Astrocyte (in vitro differentiated cells and primary cell): ENCODE data around the gene ARTN. TPM values are rescaled to one million over a fixed set of nuclear protein-coding genes. Genes with fewer than 3 reads are reported as not detected.

Experiments
- DNase-seq: peaks from one replicate; pipeline ENCODE4 v3.0.0-alpha.2; 2010; ENCODE audit warnings: low read depth
- FAIRE-seq: peaks from 2 replicates; lab custom pipeline; 2011; peaks lifted over from hg19 to GRCh38; lab: Jason Lieb, UNC
- H2AFZ ChIP-seq: 2 replicates; pipeline ENCODE4 v1.6.0; 2012; ENCODE audit warnings: low read depth, low read length, inconsistent platforms
- H3K27ac ChIP-seq: 2 replicates; pipeline ENCODE4 v1.5.1; 2011; ENCODE audit warnings: low read depth, low read length, inconsistent platforms
- H3K27me3 ChIP-seq: 2 replicates; pipeline ENCODE4 v1.6.0; 2011; ENCODE audit warnings: low read length, inconsistent platforms; ENCODE audit not compliant: insufficient read depth
- H3K36me3 ChIP-seq: 2 replicates; pipeline ENCODE4 v1.5.1; 2011; ENCODE audit warnings: low read length, inconsistent platforms; ENCODE audit not compliant: insufficient read depth
- H3K4me1 ChIP-seq: 2 replicates; pipeline ENCODE4 v1.5.1; 2011; ENCODE audit warnings: low read length, inconsistent platforms; ENCODE audit not compliant: insufficient read depth
- H3K4me2 ChIP-seq: 2 replicates; pipeline ENCODE4 v1.6.0; 2012; ENCODE audit warnings: low read length, inconsistent platforms
- H3K4me3 ChIP-seq: 2 replicates; pipeline ENCODE4 v1.5.1; 2011; ENCODE audit warnings: low read depth, mild to moderate bottlenecking, low read length, inconsistent platforms; ENCODE audit not compliant: insufficient read depth
- H3K79me2 ChIP-seq: 2 replicates; pipeline ENCODE4 v1.6.0; 2012; ENCODE audit warnings: mild to moderate bottlenecking, low read length, inconsistent platforms; ENCODE audit not compliant: insufficient read depth
- H3K9ac ChIP-seq: 2 replicates; pipeline ENCODE4 v1.6.0; 2012; ENCODE audit warnings: mild to moderate bottlenecking, low read length, inconsistent platforms
- H3K9me3 ChIP-seq: 2 replicates; pipeline ENCODE4 v1.5.1; 2012; ENCODE audit warnings: low read depth, mild to moderate bottlenecking, low read length, inconsistent platforms; ENCODE audit not compliant: insufficient read depth
- H4K20me1 ChIP-seq: 2 replicates; pipeline ENCODE4 v1.6.0; 2012; ENCODE audit warnings: low read length, inconsistent platforms; ENCODE audit not compliant: insufficient read depth
- H3K27ac Mint-ChIP-seq: one replicate; pipeline ENCODE4 v1.8.0; 2021; ENCODE audit warnings: mild to moderate bottlenecking, mixed read lengths; ENCODE audit not compliant: unreplicated experiment
- H3K27me3 Mint-ChIP-seq: one replicate; pipeline ENCODE4 v1.8.0; 2021; ENCODE audit warnings: low read depth, mixed read lengths; ENCODE audit not compliant: unreplicated experiment
- H3K36me3 Mint-ChIP-seq: one replicate; pipeline ENCODE4 v1.8.0; 2021; ENCODE audit warnings: low read depth, mixed read lengths; ENCODE audit not compliant: unreplicated experiment
- H3K4me1 Mint-ChIP-seq: one replicate; pipeline ENCODE4 v1.8.0; 2021; ENCODE audit warnings: low read depth, mixed read lengths; ENCODE audit not compliant: unreplicated experiment
- H3K4me3 Mint-ChIP-seq: one replicate; pipeline ENCODE4 v1.8.0; 2021; ENCODE audit warnings: mild to moderate bottlenecking, moderate library complexity, mixed read lengths; ENCODE audit not compliant: unreplicated experiment
- H3K9me3 Mint-ChIP-seq: one replicate; pipeline ENCODE4 v1.8.0; 2021; ENCODE audit warnings: mild to moderate bottlenecking, mixed read lengths; ENCODE audit not compliant: unreplicated experiment
- CTCF ChIP-seq: IDR thresholded peaks from 2 replicates; pipeline ENCODE4 v1.5.1; 2011; ENCODE audit warnings: low read depth, mild to moderate bottlenecking, inconsistent platforms, low read length, moderate library complexity; ENCODE audit not compliant: insufficient read depth
- EZH2 ChIP-seq: IDR thresholded peaks from 2 replicates; pipeline ENCODE4 v1.6.1; 2012; ENCODE audit warnings: mild to moderate bottlenecking, low read length, inconsistent platforms; ENCODE audit not compliant: insufficient read depth
- total RNA-seq: library from RNA; stranded (reverse); gene quantifications from 2 replicates; pipeline ENCODE4 v1.2.1, GENCODE V29; 2021

ARTN gene
- total RNA-seq, 1 donor from 2014 or later, result 1.5 TPM

- Mint-ChIP-seq H3K4me1 (no peaks in the 10 kb centered on the region), H3K9me3 (peaks cover 1% of the 10 kb centered on the region)
- H3K9ac ChIP-seq, result no peak overlapping the region
These were observed 23.9 kb downstream of the ARTN start for GRCh38 chr1:43957407-43958040.

DNA sequence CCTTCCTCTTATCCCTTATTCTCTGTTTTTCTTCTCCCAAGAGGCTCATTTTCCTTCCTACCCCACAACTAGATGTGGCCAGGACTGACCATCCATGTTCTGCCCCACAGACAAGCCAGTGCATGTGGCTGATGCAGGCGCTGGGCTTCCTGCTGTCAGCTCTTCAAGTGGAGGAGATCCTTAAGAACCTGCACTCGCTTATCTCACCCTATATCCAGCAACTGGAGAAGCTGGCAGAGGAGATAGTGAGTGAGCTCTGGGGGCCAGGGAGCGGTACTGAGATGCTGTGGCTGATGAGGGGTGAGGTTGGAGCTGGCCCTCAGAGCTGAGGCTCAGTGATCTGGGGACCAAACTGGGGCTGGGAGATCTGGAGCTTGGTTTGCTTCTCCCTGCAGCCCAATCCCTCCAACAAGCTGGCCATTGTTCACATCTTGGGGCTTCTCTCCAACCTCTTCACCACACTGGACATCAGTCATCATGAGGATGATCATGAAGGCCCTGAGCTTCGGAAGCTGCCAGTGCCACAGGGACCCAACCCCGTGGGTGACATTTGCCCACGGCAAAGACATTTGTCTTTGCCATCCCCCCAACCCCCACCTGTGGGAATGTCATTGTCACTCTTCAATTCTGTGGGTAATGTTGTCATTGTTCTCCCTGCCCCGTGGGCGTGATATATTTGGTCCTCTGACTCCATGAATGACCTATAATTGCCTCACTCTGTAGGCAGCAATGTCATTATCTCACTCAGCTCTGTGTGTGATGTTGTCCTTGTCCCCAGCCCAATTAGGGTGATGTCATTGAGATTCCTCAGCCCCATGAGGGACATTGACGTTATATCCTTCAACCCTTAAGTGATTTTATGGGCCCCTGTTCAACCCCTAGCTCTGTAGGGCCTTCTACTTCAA lies 25.0 kb downstream of the ARTN start:
- Mint-ChIP-seq H3K4me3 (no peak overlapping the region), H3K27me3 (no peaks in the 10 kb centered on the region), H3K27ac (no peak overlapping the region), H3K36me3 (peaks cover 37% of the 10 kb centered on the region), H3K9me3 (peaks cover 1% of the 10 kb centered on the region), H3K4me1 (no peaks in the 10 kb centered on the region)
- DNase-seq (no peak), FAIRE-seq (no peak)
- Histone ChIP-seq H4K20me1 (peaks cover 33% of the 10 kb centered on the region), H3K27ac (no peak overlapping the region), H3K79me2 (peaks cover 8% of the 10 kb centered on the region), H3K27me3 (no peaks in the 10 kb centered on the region), H3K9ac (no peak overlapping the region), H3K4me3 (no peak overlapping the region), H3K4me1 (no peaks in the 10 kb centered on the region), H3K4me2 (no peak overlapping the region), H3K9me3 (no peaks in the 10 kb centered on the region), H3K36me3 (no peaks in the 10 kb centered on the region), H2AFZ (no peak overlapping the region)
- TF ChIP-seq CTCF (no peak), EZH2 (no peak)

More at GRCh38 chr1:43957407-43958040, 23.9 kb downstream of the ARTN start:
- no peaks in the 10 kb centered on the region for H3K36me3 ChIP-seq
- Mint-ChIP-seq H3K27me3 (no peaks in the 10 kb centered on the region), H3K4me3 (no peak overlapping the region), H3K36me3 (peaks cover 36% of the 10 kb centered on the region), H3K27ac (no peak overlapping the region)
- no peak for DNase-seq
- peaks cover 17% of the 10 kb centered on the region for H3K79me2 ChIP-seq
- no peak overlapping the region for H3K27ac ChIP-seq
- H3K4me3 ChIP-seq, result no peak overlapping the region
- H4K20me1 ChIP-seq, result peaks cover 39% of the 10 kb centered on the region
- H3K27me3 ChIP-seq, result no peaks in the 10 kb centered on the region
- H3K4me2 ChIP-seq, result no peak overlapping the region
- no peak for FAIRE-seq
- TF ChIP-seq EZH2 (no peak), CTCF (no peak)
- no peaks in the 10 kb centered on the region for H3K4me1 ChIP-seq
- no peaks in the 10 kb centered on the region for H3K9me3 ChIP-seq
- no peak overlapping the region for H2AFZ ChIP-seq
